ENCODE results near the gene KCNJ5. TPM values are rescaled to one million over a fixed set of nuclear protein-coding genes. Genes with fewer than 3 reads are reported as not detected.

The KCNJ5 gene
- total RNA-seq (2022; extraction: Qiagen RNA extraction), result 0.06 to 0.21 TPM in 2 of 5 replicates, not detected in the others

GRCh38 chr11:128890543-128891368 is at the start of gene KCNJ5:
Gene KCNJ5, plus strand, starts transcription at chr11:128891356. Its CDS starts 19,918 bp downstream, at chr11:128911274.

GRCh38 chr11:128867277-128867676 is 23.9 kb upstream of the KCNJ5 start, which contains the start of gene KCNJ1:
Gene KCNJ1, minus strand, starts transcription at chr11:128867296. Its CDS starts 27,053 bp downstream, at chr11:128840243.

GRCh38 chr11:128942817-128943427 is 51.8 kb downstream of the KCNJ5 start, which contains the start of gene TP53AIP1:
Gene TP53AIP1, minus strand, starts transcription at chr11:128942871. Its CDS starts 5,053 bp downstream, at chr11:128937818.

Other genes starting within 250 kb of the KCNJ5 start
- gene FLI1, start 197.3 kb upstream of the KCNJ5 start, total RNA-seq (2022; extraction: Qiagen RNA extraction), result 0.21 to 0.33 TPM (median 0.24 TPM) in 5 replicates
- 0.05 TPM in 1 of 5 replicates, not detected in the others for gene KCNJ1, start 24.1 kb upstream of the KCNJ5 start, total RNA-seq (2022; extraction: Qiagen RNA extraction)
- gene TP53AIP1, start 51.5 kb downstream of the KCNJ5 start, total RNA-seq (2022; extraction: Qiagen RNA extraction), result 0.02 to 0.11 TPM (median 0.05 TPM) in 3 of 5 replicates, not detected in the others

Measured in A549 treated with dexamethasone at 1 μM for 4 hours (cell line).